GM18858 (cell line): Measurements from ENCODE around the gene NPFFR2.

Experiments
- ATAC-seq: cut with Tn5 transposase; IDR thresholded peaks from one replicate; pipeline ENCODE4 v1.9.1; 2021; ENCODE audit not compliant: unreplicated experiment

NPFFR2 gene

GRCh38 chr4:72031868-72032608 lies at the start of gene NPFFR2:
NPFFR2 (plus strand) TSS chr4:72032000; CDS start chr4:72128592, 96,592 bp downstream.
- ATAC-seq, result no peak

GRCh38 chr4:71992571-71993312 lies 39.1 kb upstream of the NPFFR2 start:
- ATAC-seq, result no peak

- ATAC-seq, result no peak
Observed at GRCh38 chr4:71994559-71994958, 37.2 kb upstream of the NPFFR2 start.

GRCh38 chr4:71995297-71995696 lies 36.5 kb upstream of the NPFFR2 start:
- no peak for ATAC-seq

GRCh38 chr4:72006586-72006985 lies 25.2 kb upstream of the NPFFR2 start:
- no peak for ATAC-seq

- no peak for ATAC-seq
Observed at GRCh38 chr4:72011906-72012305, 19.9 kb upstream of the NPFFR2 start.

GRCh38 chr4:72016011-72016410 lies 15.8 kb upstream of the NPFFR2 start:
- no peak for ATAC-seq

GRCh38 chr4:72019688-72020087 lies 12.1 kb upstream of the NPFFR2 start:
- ATAC-seq, result no peak

- no peak for ATAC-seq
Observed at GRCh38 chr4:72022553-72022952, 9.2 kb upstream of the NPFFR2 start.

- ATAC-seq, result no peak
Observed at GRCh38 chr4:72055566-72055965, 23.8 kb downstream of the NPFFR2 start.

- no peak for ATAC-seq
Observed at GRCh38 chr4:72063726-72064125, 31.9 kb downstream of the NPFFR2 start.

GRCh38 chr4:72067051-72067450 lies 35.3 kb downstream of the NPFFR2 start:
- ATAC-seq, result no peak

- ATAC-seq, result no peak
Observed at GRCh38 chr4:72073816-72074215, 42.0 kb downstream of the NPFFR2 start.

GRCh38 chr4:72076562-72076961 lies 44.8 kb downstream of the NPFFR2 start:
- ATAC-seq, result no peak

- ATAC-seq, result no peak
Observed at GRCh38 chr4:72077346-72077745, 45.5 kb downstream of the NPFFR2 start.

- peak; percentile 79 for ATAC-seq
Observed at GRCh38 chr4:72084587-72085011, 52.8 kb downstream of the NPFFR2 start.

GRCh38 chr4:72090606-72091005 lies 58.8 kb downstream of the NPFFR2 start:
- ATAC-seq, result peak; percentile 51

GRCh38 chr4:72094059-72094797 lies 62.4 kb downstream of the NPFFR2 start:
- no peak for ATAC-seq

GRCh38 chr4:72107456-72107855 lies 75.7 kb downstream of the NPFFR2 start:
- no peak for ATAC-seq

GRCh38 chr4:72109364-72109763 lies 77.6 kb downstream of the NPFFR2 start:
- no peak for ATAC-seq

GRCh38 chr4:72109959-72110497 lies 78.2 kb downstream of the NPFFR2 start:
- no peak for ATAC-seq
